GM19328 (cell line): ENCODE results near the gene OR5D14.

Experiments used
- ATAC-seq: cut with Tn5 transposase; IDR thresholded peaks from one replicate; pipeline ENCODE4 v1.9.1; 2021; ENCODE audit warnings: mild to moderate bottlenecking, moderate library complexity; ENCODE audit not compliant: unreplicated experiment

OR5D14 gene

GRCh38 chr11:55795256-55795655 lies at the start of gene OR5D14:
Gene OR5D14 (plus strand): TSS chr11:55795556. CDS start chr11:55795556, 0 bp downstream.
- no peak for ATAC-seq

GRCh38 chr11:55773138-55773537 lies 22.2 kb upstream of the OR5D14 start, which contains the start of gene OR5D13:
Gene OR5D13 (plus strand): TSS chr11:55773438. CDS start chr11:55773438, 0 bp downstream.
- no peak for ATAC-seq

- no peak for ATAC-seq
These were observed 3.8 kb upstream of the OR5D14 start for GRCh38 chr11:55791606-55792005.

GRCh38 chr11:55793321-55793720 lies 2.0 kb upstream of the OR5D14 start:
- ATAC-seq, result no peak

- ATAC-seq, result no peak
These were observed 10.9 kb downstream of the OR5D14 start for GRCh38 chr11:55806248-55806647.

GRCh38 chr11:55811067-55811466 lies 15.7 kb downstream of the OR5D14 start, which contains the start of gene OR5L1:
Gene OR5L1 (plus strand): TSS chr11:55811367. CDS start chr11:55811467, 100 bp downstream.
- no peak for ATAC-seq

- ATAC-seq, result no peak
These were observed 24.0 kb downstream of the OR5D14 start, which contains the start of gene OR5D18 for GRCh38 chr11:55819330-55819729. Gene OR5D18 (plus strand): TSS chr11:55819630. CDS start chr11:55819630, 0 bp downstream.

GRCh38 chr11:55826919-55827318 lies 31.6 kb downstream of the OR5D14 start, which contains the start of gene OR5L2:
Gene OR5L2 (plus strand): TSS chr11:55827219. CDS start chr11:55827219, 0 bp downstream.
- no peak for ATAC-seq

GRCh38 chr11:55838452-55838851 lies 43.1 kb downstream of the OR5D14 start, which contains the start of gene OR5D16:
Gene OR5D16 (plus strand): TSS chr11:55838752. CDS start chr11:55838752, 0 bp downstream.
- ATAC-seq, result no peak
